ENCODE results near the gene NEUROD6. TPM values are rescaled to one million over a fixed set of nuclear protein-coding genes. Genes with fewer than 3 reads are reported as not detected.
A peak's percentile ranks its signal among the peaks of the same experiment; 100 is the strongest.

The NEUROD6 gene
- polyA plus RNA-seq, 3 donors = not detected

DNA sequence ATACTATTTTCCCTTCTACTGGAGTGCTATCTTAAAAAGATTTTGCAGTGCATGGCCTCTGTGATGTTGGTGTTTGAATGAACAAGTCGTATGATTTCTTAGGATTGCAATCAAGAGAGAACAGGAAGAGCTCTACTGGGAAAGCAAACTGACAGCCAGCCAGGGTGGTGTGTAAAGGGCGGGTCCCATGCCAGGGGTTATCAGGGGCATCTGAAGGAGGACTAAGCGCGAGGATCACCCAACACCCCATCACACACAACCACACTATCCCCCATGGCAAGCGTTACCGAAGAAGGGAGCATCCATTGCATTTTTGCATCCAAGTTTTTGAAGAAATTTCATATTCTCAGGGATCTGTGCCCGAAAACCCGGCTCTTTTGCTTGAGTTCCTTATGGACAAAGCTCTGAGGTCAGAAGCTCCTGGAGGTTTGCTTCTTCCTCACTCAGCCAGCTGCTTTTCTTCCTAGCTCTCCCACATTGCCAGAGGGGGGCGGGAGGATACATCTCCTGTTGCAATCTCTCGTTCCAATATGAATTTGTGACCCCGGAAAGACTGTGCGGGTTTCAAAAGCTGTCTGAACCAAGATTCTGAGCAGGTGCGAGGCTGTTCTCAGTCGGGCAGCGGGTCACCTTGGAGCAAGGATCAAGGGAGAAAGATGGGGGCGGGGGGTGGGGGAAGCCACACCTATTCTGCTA is 5.2 kb downstream of the NEUROD6 start:
- DNase-seq = no peak
- Histone ChIP-seq H3K4me1 (ENCODE audit: control insufficient read depth in 1 of 2, insufficient read depth in 2 of 2, low read length in 2 of 2) (no peaks in the 10 kb centered on the region), H2AFZ (ENCODE audit: insufficient read depth, low read depth, low read length, poor library complexity, severe bottlenecking) (no peak overlapping the region), H3K4me2 (replicated peaks; ENCODE audit: extremely low read depth, low read length, poor library complexity, severe bottlenecking) (no peak overlapping the region), H3K4me3 (replicated peaks in 1 of 3; ENCODE audit: low read depth in 2 of 3, low read length in 3 of 3) (no peak overlapping the region), H3K9me3 (replicated peaks in 1 of 2; ENCODE audit: control insufficient read depth in 1 of 2, insufficient read depth in 1 of 2, low read length in 2 of 2) (peaks cover 0 to 3% of the 10 kb centered on the region in 2 donors), H3K36me3 (replicated peaks in 1 of 2; ENCODE audit: control insufficient read depth in 1 of 2, insufficient read depth in 2 of 2, low read length in 2 of 2) (no peaks in the 10 kb centered on the region), H3K79me2 (ENCODE audit: insufficient read depth, low read length) (no peaks in the 10 kb centered on the region), H3K27ac (ENCODE audit: low read depth in 1 of 2, low read length in 2 of 2) (no peak overlapping the region), H4K20me1 (ENCODE audit: insufficient read depth, low read length) (no peaks in the 10 kb centered on the region), H3K9ac (ENCODE audit: insufficient read depth, low read length, poor library complexity, severe bottlenecking) (no peak overlapping the region), H3K27me3 (ENCODE audit: control insufficient read depth in 2 of 2, insufficient read depth in 2 of 2, low read length in 2 of 2) (peaks cover 23 to 28% of the 10 kb centered on the region in 2 donors)
- peaks cover 30 to 39% (median 33%) of the 10 kb centered on the region in 3 donors for H3K27me3 Mint-ChIP-seq (ENCODE audit: low read depth in 3 of 3)
- TF ChIP-seq, protein P1, sequence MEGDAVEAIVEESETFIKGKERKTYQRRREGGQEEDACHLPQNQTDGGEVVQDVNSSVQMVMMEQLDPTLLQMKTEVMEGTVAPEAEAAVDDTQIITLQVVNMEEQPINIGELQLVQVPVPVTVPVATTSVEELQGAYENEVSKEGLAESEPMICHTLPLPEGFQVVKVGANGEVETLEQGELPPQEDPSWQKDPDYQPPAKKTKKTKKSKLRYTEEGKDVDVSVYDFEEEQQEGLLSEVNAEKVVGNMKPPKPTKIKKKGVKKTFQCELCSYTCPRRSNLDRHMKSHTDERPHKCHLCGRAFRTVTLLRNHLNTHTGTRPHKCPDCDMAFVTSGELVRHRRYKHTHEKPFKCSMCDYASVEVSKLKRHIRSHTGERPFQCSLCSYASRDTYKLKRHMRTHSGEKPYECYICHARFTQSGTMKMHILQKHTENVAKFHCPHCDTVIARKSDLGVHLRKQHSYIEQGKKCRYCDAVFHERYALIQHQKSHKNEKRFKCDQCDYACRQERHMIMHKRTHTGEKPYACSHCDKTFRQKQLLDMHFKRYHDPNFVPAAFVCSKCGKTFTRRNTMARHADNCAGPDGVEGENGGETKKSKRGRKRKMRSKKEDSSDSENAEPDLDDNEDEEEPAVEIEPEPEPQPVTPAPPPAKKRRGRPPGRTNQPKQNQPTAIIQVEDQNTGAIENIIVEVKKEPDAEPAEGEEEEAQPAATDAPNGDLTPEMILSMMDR (IDR thresholded peaks at IDR 0.05) = no peak
- peak overlapping the region in 1 of 2 donors; percentile 74 for H3K4me3 Mint-ChIP-seq
- H3K36me3 Mint-ChIP-seq = no peaks in the 10 kb centered on the region
- WGBS (ENCODE audit: insufficient coverage) = 71% methylated on average over 12 of the region's 16 CpGs
- no peak overlapping the region for H3K27ac Mint-ChIP-seq
- H3K9me3 Mint-ChIP-seq = peaks cover 0 to 9% (median 0%) of the 10 kb centered on the region in 7 donors
- no peaks in the 10 kb centered on the region for H3K4me1 Mint-ChIP-seq
- intact Hi-C loops (cut with micrococcal nuclease) = no loop called here

DNA sequence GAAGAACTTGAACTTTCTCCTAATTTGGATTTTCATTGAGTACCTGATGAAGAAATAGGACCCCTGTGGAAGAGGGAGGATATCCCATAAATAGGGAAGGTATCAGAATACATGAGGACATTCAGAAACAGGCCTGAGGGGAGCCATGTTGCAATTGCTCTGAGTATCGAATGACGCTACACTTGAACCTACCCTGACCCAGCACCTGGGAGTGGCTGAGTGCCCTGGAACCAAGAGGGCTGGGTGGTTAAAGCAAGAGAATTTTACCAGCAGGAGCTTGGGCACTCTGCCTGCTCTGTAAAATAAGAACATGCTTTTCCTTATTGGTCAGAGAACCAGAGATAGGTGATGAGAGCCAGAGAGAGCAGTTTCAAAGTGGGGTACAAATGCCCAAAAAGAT is 7.2 kb downstream of the NEUROD6 start:
- Mint-ChIP-seq H3K36me3 (no peaks in the 10 kb centered on the region), H3K27me3 (ENCODE audit: low read depth in 3 of 3) (peaks cover 28 to 30% (median 30%) of the 10 kb centered on the region in 3 donors), H3K4me3 (no peak overlapping the region), H3K4me1 (no peaks in the 10 kb centered on the region), H3K9me3 (peaks cover 0 to 9% (median 0%) of the 10 kb centered on the region in 7 donors), H3K27ac (peak overlapping the region in 1 of 7 donors; percentile 75)
- no peak overlapping the region for H2AFZ ChIP-seq (ENCODE audit: insufficient read depth, low read depth, low read length, poor library complexity, severe bottlenecking)
- H3K4me2 ChIP-seq (replicated peaks; ENCODE audit: extremely low read depth, low read length, poor library complexity, severe bottlenecking) = no peak overlapping the region
- no CpG with 5 or more reads among the region's 2 CpGs for WGBS (ENCODE audit: insufficient coverage)
- no peaks in the 10 kb centered on the region for H3K36me3 ChIP-seq (replicated peaks in 1 of 2; ENCODE audit: control insufficient read depth in 1 of 2, insufficient read depth in 2 of 2, low read length in 2 of 2)
- peaks cover 18 to 25% of the 10 kb centered on the region in 2 donors for H3K27me3 ChIP-seq (ENCODE audit: control insufficient read depth in 2 of 2, insufficient read depth in 2 of 2, low read length in 2 of 2)
- DNase-seq = no peak
- H3K27ac ChIP-seq (ENCODE audit: low read depth in 1 of 2, low read length in 2 of 2) = no peak overlapping the region
- peaks cover 0 to 3% of the 10 kb centered on the region in 2 donors for H3K9me3 ChIP-seq (replicated peaks in 1 of 2; ENCODE audit: control insufficient read depth in 1 of 2, insufficient read depth in 1 of 2, low read length in 2 of 2)
- no peak overlapping the region for H3K4me3 ChIP-seq (replicated peaks in 1 of 3; ENCODE audit: low read depth in 2 of 3, low read length in 3 of 3)
- no peak overlapping the region for H3K9ac ChIP-seq (ENCODE audit: insufficient read depth, low read length, poor library complexity, severe bottlenecking)
- no peaks in the 10 kb centered on the region for H3K4me1 ChIP-seq (ENCODE audit: control insufficient read depth in 1 of 2, insufficient read depth in 2 of 2, low read length in 2 of 2)
- no peaks in the 10 kb centered on the region for H3K79me2 ChIP-seq (ENCODE audit: insufficient read depth, low read length)
- intact Hi-C loops (cut with micrococcal nuclease) = no loop called here
- H4K20me1 ChIP-seq (ENCODE audit: insufficient read depth, low read length) = no peaks in the 10 kb centered on the region
- TF ChIP-seq, protein P1 (IDR thresholded peaks at IDR 0.05) = no peak
